WTC11 (cell line): ENCODE results near the gene LIMCH1. TPM values are rescaled to one million over a fixed set of nuclear protein-coding genes. Genes with fewer than 3 reads are reported as not detected.

ENCODE experiments used
- ATAC-seq: fragments of 200-7000 bp; cut with Tn5 transposase; 2 replicates; pipeline ENCODE4 v1.10.0; 2021; ENCODE audit warnings: mild to moderate bottlenecking, moderate library complexity
- CTCF ChIA-PET: fragments of 300-600 bp; sonication (Branson Sonifier 250); formaldehyde crosslinking; loops from one replicate; lab custom pipeline; 2021; ENCODE audit warnings: antibody characterized with exemption; lab: Charles Lee
- POLR2A ChIA-PET: fragments of 350-600 bp; sonication (Branson Sonifier 250); formaldehyde crosslinking; loops from one replicate; lab custom pipeline; 2021; ENCODE audit warnings: antibody characterized with exemption; lab: Charles Lee
- DNase-seq: peaks from one replicate; pipeline ENCODE4 v3.0.0; 2021; ENCODE audit warnings: low spot score
- H3K27ac Mint-ChIP-seq: 2 replicates; pipeline ENCODE4 v1.8.0; 2021; ENCODE audit warnings: mixed read lengths
- H3K27me3 Mint-ChIP-seq: 2 replicates; pipeline ENCODE4 v1.8.0; 2021; ENCODE audit warnings: low read depth, mild to moderate bottlenecking, moderate library complexity, mixed read lengths
- H3K36me3 Mint-ChIP-seq: 2 replicates; pipeline ENCODE4 v1.8.0; 2021; ENCODE audit warnings: mixed read lengths
- H3K4me1 Mint-ChIP-seq: 2 replicates; pipeline ENCODE4 v1.8.0; 2022; ENCODE audit warnings: mixed read lengths
- H3K4me3 Mint-ChIP-seq: 2 replicates; pipeline ENCODE4 v1.8.0; 2021; ENCODE audit warnings: mild to moderate bottlenecking, moderate library complexity, mixed read lengths
- H3K9me3 Mint-ChIP-seq: 2 replicates; pipeline ENCODE4 v1.8.0; 2021; ENCODE audit warnings: mixed read lengths
- IRF2 ChIP-seq: sonication (generic); formaldehyde crosslinking; IDR thresholded peaks from 2 replicates; pipeline ENCODE4 v1.8.0; 2022; ENCODE audit warnings: low read depth, missing genetic modification reagents, borderline replicate concordance
- JUN ChIP-seq: sonication (generic); formaldehyde crosslinking; IDR thresholded peaks from 2 replicates; pipeline ENCODE4 v1.8.0; 2023; ENCODE audit warnings: mild to moderate bottlenecking, missing genetic modification reagents
- KAT7 ChIP-seq: sonication (generic); formaldehyde crosslinking; IDR thresholded peaks from 2 replicates; pipeline ENCODE4 v1.8.1; 2023; ENCODE audit warnings: missing genetic modification reagents, mild to moderate bottlenecking, borderline replicate concordance
- MYBL2 ChIP-seq: sonication (generic); formaldehyde crosslinking; IDR thresholded peaks from 2 replicates; pipeline ENCODE4 v1.8.1; 2023; ENCODE audit warnings: mild to moderate bottlenecking, moderate library complexity, missing genetic modification reagents
- NFATC4 ChIP-seq: fragments of 250-450 bp; sonication (Bioruptor Pico); IDR thresholded peaks from 2 replicates; pipeline ENCODE4 v1.9.0; 2021; ENCODE audit warnings: mild to moderate bottlenecking
- NR2C2 ChIP-seq: sonication (generic); formaldehyde crosslinking; IDR thresholded peaks from 2 replicates; pipeline ENCODE4 v1.8.0; 2022; ENCODE audit warnings: mild to moderate bottlenecking, missing genetic modification reagents
- PRDM15 ChIP-seq: sonication (generic); formaldehyde crosslinking; IDR thresholded peaks from 2 replicates; pipeline ENCODE4 v1.8.0; 2022; ENCODE audit warnings: missing genetic modification reagents
- PRRX2 ChIP-seq: fragments of 250-450 bp; sonication (Bioruptor Pico); IDR thresholded peaks from 2 replicates; pipeline ENCODE4 v1.8.0; 2021; ENCODE audit warnings: mild to moderate bottlenecking
- SP1 ChIP-seq: sonication (generic); formaldehyde crosslinking; conservative IDR thresholded peaks from 2 replicates; pipeline ENCODE4 v1.8.1; 2022; ENCODE audit warnings: missing genetic modification reagents
- USF1 ChIP-seq: sonication (generic); formaldehyde crosslinking; IDR thresholded peaks from 2 replicates; pipeline ENCODE4 v1.8.0; 2022; ENCODE audit warnings: mild to moderate bottlenecking, missing genetic modification reagents
- ZBTB21 ChIP-seq: sonication (generic); formaldehyde crosslinking; IDR thresholded peaks from 2 replicates; pipeline ENCODE4 v1.8.1; 2023; ENCODE audit warnings: mild to moderate bottlenecking, missing genetic modification reagents, borderline replicate concordance
- ZNF121 ChIP-seq: sonication (generic); formaldehyde crosslinking; IDR thresholded peaks from 2 replicates; pipeline ENCODE4 v1.8.0; 2023; ENCODE audit warnings: missing genetic modification reagents
- ZNF138 ChIP-seq: sonication (generic); formaldehyde crosslinking; conservative IDR thresholded peaks from 2 replicates; pipeline ENCODE4 v1.8.1; 2022; ENCODE audit warnings: mild to moderate bottlenecking, moderate library complexity, missing genetic modification reagents
- total RNA-seq: library from RNA; stranded (reverse); gene quantifications from 3 replicates; pipeline ENCODE4 v1.2.3, GENCODE V29; 2021
- TF ChIP-seq, protein P1 (sequence below): sonication (generic); formaldehyde crosslinking; IDR thresholded peaks from 2 replicates; pipeline ENCODE4 v1.8.0; 2023; ENCODE audit warnings: missing genetic modification reagents, mild to moderate bottlenecking, borderline replicate concordance
- TF ChIP-seq, protein P2 (sequence below): sonication (generic); formaldehyde crosslinking; IDR thresholded peaks from 2 replicates; pipeline ENCODE4 v1.8.0; 2022; ENCODE audit warnings: mild to moderate bottlenecking, missing genetic modification reagents
- TF ChIP-seq, protein P3 (sequence below): sonication (generic); formaldehyde crosslinking; IDR thresholded peaks from 2 replicates; pipeline ENCODE4 v1.8.1; 2022; ENCODE audit warnings: low read depth, mild to moderate bottlenecking, moderate library complexity, missing genetic modification reagents, borderline replicate concordance
- TF ChIP-seq, protein P4 (sequence below): fragments of 200-600 bp; IDR thresholded peaks from 2 replicates; pipeline ENCODE4 v1.8.0; 2022; ENCODE audit warnings: antibody characterized with exemption
- TF ChIP-seq, protein P5 (sequence below): sonication (generic); formaldehyde crosslinking; IDR thresholded peaks from 2 replicates; pipeline ENCODE4 v1.8.1; 2022; ENCODE audit warnings: missing genetic modification reagents, borderline replicate concordance

Gene LIMCH1
- total RNA-seq, 1 experiment from 2014 or later: 0.92 TPM

DNA sequence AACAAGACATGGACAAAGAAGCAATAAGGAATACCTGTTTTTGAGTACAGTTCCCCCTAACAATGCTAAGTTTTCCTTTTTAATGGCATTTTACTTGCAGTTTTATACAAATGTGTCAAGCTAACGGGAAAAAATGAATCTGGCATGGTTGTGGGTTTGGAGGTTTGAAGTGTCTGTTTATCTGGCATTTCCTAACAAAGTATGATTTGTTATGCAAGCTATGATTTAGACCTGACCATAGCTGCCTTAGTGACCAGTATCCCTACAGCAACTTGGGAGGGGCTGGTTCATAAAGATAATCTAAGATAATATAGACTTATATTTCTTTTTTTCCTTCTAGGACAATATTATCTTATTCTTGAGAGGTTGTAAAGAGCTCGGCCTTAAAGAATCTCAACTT, 60.6 kb downstream of the LIMCH1 start (continued):
- TF ChIP-seq, protein P1, sequence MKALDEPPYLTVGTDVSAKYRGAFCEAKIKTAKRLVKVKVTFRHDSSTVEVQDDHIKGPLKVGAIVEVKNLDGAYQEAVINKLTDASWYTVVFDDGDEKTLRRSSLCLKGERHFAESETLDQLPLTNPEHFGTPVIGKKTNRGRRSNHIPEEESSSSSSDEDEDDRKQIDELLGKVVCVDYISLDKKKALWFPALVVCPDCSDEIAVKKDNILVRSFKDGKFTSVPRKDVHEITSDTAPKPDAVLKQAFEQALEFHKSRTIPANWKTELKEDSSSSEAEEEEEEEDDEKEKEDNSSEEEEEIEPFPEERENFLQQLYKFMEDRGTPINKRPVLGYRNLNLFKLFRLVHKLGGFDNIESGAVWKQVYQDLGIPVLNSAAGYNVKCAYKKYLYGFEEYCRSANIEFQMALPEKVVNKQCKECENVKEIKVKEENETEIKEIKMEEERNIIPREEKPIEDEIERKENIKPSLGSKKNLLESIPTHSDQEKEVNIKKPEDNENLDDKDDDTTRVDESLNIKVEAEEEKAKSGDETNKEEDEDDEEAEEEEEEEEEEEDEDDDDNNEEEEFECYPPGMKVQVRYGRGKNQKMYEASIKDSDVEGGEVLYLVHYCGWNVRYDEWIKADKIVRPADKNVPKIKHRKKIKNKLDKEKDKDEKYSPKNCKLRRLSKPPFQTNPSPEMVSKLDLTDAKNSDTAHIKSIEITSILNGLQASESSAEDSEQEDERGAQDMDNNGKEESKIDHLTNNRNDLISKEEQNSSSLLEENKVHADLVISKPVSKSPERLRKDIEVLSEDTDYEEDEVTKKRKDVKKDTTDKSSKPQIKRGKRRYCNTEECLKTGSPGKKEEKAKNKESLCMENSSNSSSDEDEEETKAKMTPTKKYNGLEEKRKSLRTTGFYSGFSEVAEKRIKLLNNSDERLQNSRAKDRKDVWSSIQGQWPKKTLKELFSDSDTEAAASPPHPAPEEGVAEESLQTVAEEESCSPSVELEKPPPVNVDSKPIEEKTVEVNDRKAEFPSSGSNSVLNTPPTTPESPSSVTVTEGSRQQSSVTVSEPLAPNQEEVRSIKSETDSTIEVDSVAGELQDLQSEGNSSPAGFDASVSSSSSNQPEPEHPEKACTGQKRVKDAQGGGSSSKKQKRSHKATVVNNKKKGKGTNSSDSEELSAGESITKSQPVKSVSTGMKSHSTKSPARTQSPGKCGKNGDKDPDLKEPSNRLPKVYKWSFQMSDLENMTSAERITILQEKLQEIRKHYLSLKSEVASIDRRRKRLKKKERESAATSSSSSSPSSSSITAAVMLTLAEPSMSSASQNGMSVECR (CRISPR knock-in tag): no peak
- TF ChIP-seq PRRX2 (CRISPR knock-in tag): no peak
- TF ChIP-seq, protein P2, sequence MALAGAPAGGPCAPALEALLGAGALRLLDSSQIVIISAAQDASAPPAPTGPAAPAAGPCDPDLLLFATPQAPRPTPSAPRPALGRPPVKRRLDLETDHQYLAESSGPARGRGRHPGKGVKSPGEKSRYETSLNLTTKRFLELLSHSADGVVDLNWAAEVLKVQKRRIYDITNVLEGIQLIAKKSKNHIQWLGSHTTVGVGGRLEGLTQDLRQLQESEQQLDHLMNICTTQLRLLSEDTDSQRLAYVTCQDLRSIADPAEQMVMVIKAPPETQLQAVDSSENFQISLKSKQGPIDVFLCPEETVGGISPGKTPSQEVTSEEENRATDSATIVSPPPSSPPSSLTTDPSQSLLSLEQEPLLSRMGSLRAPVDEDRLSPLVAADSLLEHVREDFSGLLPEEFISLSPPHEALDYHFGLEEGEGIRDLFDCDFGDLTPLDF (CRISPR knock-in tag): no peak
- TF ChIP-seq SP1: no peak
- no peak for TF ChIP-seq NFATC4 (CRISPR knock-in tag)
- no peak for TF ChIP-seq IRF2 (CRISPR knock-in tag)
- no peak for TF ChIP-seq ZNF121 (CRISPR knock-in tag)
- TF ChIP-seq, protein P3, sequence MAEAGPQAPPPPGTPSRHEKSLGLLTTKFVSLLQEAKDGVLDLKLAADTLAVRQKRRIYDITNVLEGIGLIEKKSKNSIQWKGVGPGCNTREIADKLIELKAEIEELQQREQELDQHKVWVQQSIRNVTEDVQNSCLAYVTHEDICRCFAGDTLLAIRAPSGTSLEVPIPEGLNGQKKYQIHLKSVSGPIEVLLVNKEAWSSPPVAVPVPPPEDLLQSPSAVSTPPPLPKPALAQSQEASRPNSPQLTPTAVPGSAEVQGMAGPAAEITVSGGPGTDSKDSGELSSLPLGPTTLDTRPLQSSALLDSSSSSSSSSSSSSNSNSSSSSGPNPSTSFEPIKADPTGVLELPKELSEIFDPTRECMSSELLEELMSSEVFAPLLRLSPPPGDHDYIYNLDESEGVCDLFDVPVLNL (CRISPR knock-in tag): no peak
- TF ChIP-seq, all 79 proteins: peak for 0

DNA sequence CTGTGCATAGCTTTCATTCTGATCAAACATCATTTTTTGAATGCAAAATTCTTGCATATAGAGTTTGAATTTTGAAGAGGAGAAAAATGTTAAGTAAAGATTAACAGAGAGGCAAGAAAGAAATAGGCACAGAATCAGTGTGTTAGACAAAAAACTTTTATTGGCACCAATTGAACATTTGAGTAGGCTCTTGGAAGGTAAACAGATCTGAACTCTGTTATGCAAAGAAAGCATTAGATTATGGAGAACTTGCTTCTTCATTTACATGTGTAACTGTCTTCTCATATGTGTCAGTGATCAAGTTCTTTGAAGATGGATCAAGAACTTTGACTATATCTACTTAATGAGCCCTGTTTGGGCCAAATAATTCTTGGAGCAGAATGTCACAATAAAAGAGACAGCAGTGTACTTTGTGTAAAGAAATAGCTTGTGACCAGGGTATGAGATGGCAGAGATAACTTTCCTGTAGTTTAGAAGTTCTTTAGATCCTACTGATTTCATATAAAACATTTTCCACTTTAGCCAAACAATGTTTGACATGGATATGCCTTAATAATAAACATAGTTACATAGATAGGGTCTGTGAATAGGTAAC, 61.3 kb downstream of the LIMCH1 start:
- Mint-ChIP-seq H3K4me3 (no peak overlapping the region), H3K36me3 (no peaks in the 10 kb centered on the region), H3K27ac (no peak overlapping the region), H3K27me3 (no peaks in the 10 kb centered on the region; the same call in 1 of the 2 replicates), H3K4me1 (peaks cover 8% of the 10 kb centered on the region), H3K9me3 (no peaks in the 10 kb centered on the region)
- TF ChIP-seq ZBTB21 (CRISPR knock-in tag) (no peak), JUN (CRISPR knock-in tag) (no peak), USF1 (CRISPR knock-in tag) (no peak)
- TF ChIP-seq, protein P4, sequence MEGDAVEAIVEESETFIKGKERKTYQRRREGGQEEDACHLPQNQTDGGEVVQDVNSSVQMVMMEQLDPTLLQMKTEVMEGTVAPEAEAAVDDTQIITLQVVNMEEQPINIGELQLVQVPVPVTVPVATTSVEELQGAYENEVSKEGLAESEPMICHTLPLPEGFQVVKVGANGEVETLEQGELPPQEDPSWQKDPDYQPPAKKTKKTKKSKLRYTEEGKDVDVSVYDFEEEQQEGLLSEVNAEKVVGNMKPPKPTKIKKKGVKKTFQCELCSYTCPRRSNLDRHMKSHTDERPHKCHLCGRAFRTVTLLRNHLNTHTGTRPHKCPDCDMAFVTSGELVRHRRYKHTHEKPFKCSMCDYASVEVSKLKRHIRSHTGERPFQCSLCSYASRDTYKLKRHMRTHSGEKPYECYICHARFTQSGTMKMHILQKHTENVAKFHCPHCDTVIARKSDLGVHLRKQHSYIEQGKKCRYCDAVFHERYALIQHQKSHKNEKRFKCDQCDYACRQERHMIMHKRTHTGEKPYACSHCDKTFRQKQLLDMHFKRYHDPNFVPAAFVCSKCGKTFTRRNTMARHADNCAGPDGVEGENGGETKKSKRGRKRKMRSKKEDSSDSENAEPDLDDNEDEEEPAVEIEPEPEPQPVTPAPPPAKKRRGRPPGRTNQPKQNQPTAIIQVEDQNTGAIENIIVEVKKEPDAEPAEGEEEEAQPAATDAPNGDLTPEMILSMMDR: no peak
- DNase-seq: no peak
- ATAC-seq: no peak
- ChIA-PET POLR2A (no interaction called here), CTCF (no interaction called here)

GRCh38 chr4:41600243-41600912, 62.4 kb downstream of the LIMCH1 start:
- Mint-ChIP-seq H3K9me3 (no peaks in the 10 kb centered on the region), H3K27me3 (no peaks in the 10 kb centered on the region; the same call in 1 of the 2 replicates), H3K4me1 (peaks cover 4% of the 10 kb centered on the region; the same call in 1 of the 2 replicates), H3K27ac (no peak overlapping the region), H3K36me3 (no peaks in the 10 kb centered on the region), H3K4me3 (no peak overlapping the region)
- DNase-seq (no peak), ATAC-seq (no peak)
- ChIA-PET CTCF (no interaction called here), POLR2A (no interaction called here)
- TF ChIP-seq PRDM15 (CRISPR knock-in tag) (no peak), KAT7 (CRISPR knock-in tag) (no peak), ZNF138 (CRISPR knock-in tag) (no peak), NR2C2 (CRISPR knock-in tag) (no peak), MYBL2 (CRISPR knock-in tag) (no peak)
- TF ChIP-seq, protein P5, sequence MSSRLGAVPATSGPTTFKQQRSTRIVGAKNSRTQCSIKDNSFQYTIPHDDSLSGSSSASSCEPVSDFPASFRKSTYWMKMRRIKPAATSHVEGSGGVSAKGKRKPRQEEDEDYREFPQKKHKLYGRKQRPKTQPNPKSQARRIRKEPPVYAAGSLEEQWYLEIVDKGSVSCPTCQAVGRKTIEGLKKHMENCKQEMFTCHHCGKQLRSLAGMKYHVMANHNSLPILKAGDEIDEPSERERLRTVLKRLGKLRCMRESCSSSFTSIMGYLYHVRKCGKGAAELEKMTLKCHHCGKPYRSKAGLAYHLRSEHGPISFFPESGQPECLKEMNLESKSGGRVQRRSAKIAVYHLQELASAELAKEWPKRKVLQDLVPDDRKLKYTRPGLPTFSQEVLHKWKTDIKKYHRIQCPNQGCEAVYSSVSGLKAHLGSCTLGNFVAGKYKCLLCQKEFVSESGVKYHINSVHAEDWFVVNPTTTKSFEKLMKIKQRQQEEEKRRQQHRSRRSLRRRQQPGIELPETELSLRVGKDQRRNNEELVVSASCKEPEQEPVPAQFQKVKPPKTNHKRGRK (CRISPR knock-in tag): no peak
